Measurements from ENCODE around the gene EPS8L2. TPM values are rescaled to one million over a fixed set of nuclear protein-coding genes. Genes with fewer than 3 reads are reported as not detected.
A peak's percentile ranks its signal among the peaks of the same experiment; 100 is the strongest.

EPS8L2 gene
- total and polyA plus RNA-seq, 2 of the 13 experiments (the other 11 are each of a cell fraction or from before 2014, with no cell fraction given): 89.3 to 416 TPM

- Histone ChIP-seq H3K27ac (ENCODE audit: extremely low read length, insufficient read depth, low read length) (no peak overlapping the region), H3K27me3 (ENCODE audit: control insufficient read depth in 1 of 2, insufficient read depth in 2 of 2, low read length in 2 of 2) (no peaks in the 10 kb centered on the region), H3K4me2 (ENCODE audit: low read depth, low read length) (no peak overlapping the region), H3K79me2 (ENCODE audit: insufficient read depth, low read length) (peaks cover 31% of the 10 kb centered on the region), H3K9ac (ENCODE audit: insufficient read depth, low read depth, low read length) (no peak overlapping the region), H3K4me1 (ENCODE audit: insufficient read depth, low read length) (peaks cover 29% of the 10 kb centered on the region), H3K4me3 (replicated peaks in 1 of 3; ENCODE audit: insufficient read depth in 1 of 3, low read depth in 2 of 3, low read length in 3 of 3) (no peak overlapping the region), H2AFZ (ENCODE audit: low read length) (no peak overlapping the region), H3K9me3 (ENCODE audit: low read length) (no peaks in the 10 kb centered on the region), H4K20me1 (ENCODE audit: insufficient read depth, low read length) (peaks cover 5% of the 10 kb centered on the region; the same call in 1 of the 2 replicates), H3K36me3 (replicated peaks in 1 of 2; ENCODE audit: control insufficient read depth in 1 of 2, insufficient read depth in 2 of 2, low read length in 2 of 2) (no peaks in the 10 kb centered on the region)
- ChIA-PET POLR2A (interaction anchor here (1.1 kb wide), 1 partner anchor 31 kb away, joined by 3 read pairs; no protein-coding TSS in a partner anchor), CTCF (ENCODE audit: low intra/inter-chr PET ratio, low total read pairs) (no interaction called here)
- WGBS (ENCODE audit: low lambda C conversion rate): 39% methylated on average over 1 of the region's 1 CpG
- intact Hi-C loops (cut with micrococcal nuclease; ENCODE audit: unreplicated experiment) (no loop called here), in situ Hi-C loops (cut with HindIII; ENCODE audit: extremely low pct_ligation_motif_present, low pct_unique_long_range_greater_than_20kb) (no loop called here)
- TF ChIP-seq CBX5 (CRISPR knock-in tag; IDR thresholded peaks at IDR 0.05; ENCODE audit: borderline replicate concordance) (no peak), FOXP1 (IDR thresholded peaks at IDR 0.05) (no peak), FOXP1 (CRISPR knock-in tag; IDR thresholded peaks at IDR 0.05) (no peak), THAP11 (CRISPR knock-in tag; IDR thresholded peaks at IDR 0.05) (no peak)
- no peak for ATAC-seq
- FAIRE-seq: no peak
- TSS peak; percentile 74 for BruUV-seq (replicated peaks)
- no peak for DNase-seq (ENCODE audit: low spot score)
These were observed 39.4 kb downstream of the EPS8L2 start for GRCh38 chr11:745428-745827.

GRCh38 chr11:746289-747157 is 40.5 kb downstream of the EPS8L2 start:
- DNase-seq (ENCODE audit: low spot score) (no peak), FAIRE-seq (no peak), ATAC-seq (peak; percentile 49)
- H3K79me2 ChIP-seq (ENCODE audit: insufficient read depth, low read length): peaks cover 39% of the 10 kb centered on the region
- no peaks in the 10 kb centered on the region for H3K36me3 ChIP-seq (replicated peaks in 1 of 2; ENCODE audit: control insufficient read depth in 1 of 2, insufficient read depth in 2 of 2, low read length in 2 of 2)
- H3K4me2 ChIP-seq (ENCODE audit: low read depth, low read length): peak overlapping the region; percentile 82
- TSS peak; percentile 52 for BruUV-seq (replicated peaks)
- peak overlapping the region; percentile 80 to 95 (median 85) for H3K4me3 ChIP-seq (replicated peaks in 1 of 3; ENCODE audit: insufficient read depth in 1 of 3, low read depth in 2 of 3, low read length in 3 of 3)
- H2AFZ ChIP-seq (ENCODE audit: low read length): no peak overlapping the region
- H3K27ac ChIP-seq (ENCODE audit: extremely low read length, insufficient read depth, low read length): peak overlapping the region; percentile 65
- H3K9me3 ChIP-seq (ENCODE audit: low read length): no peaks in the 10 kb centered on the region
- H3K9ac ChIP-seq (ENCODE audit: insufficient read depth, low read depth, low read length): peak overlapping the region; percentile 88
- in situ Hi-C loops (cut with HindIII; ENCODE audit: extremely low pct_ligation_motif_present, low pct_unique_long_range_greater_than_20kb): no loop called here
- no peaks in the 10 kb centered on the region for H3K27me3 ChIP-seq (ENCODE audit: control insufficient read depth in 1 of 2, insufficient read depth in 2 of 2, low read length in 2 of 2)
- WGBS (ENCODE audit: low lambda C conversion rate): 33% methylated on average over 21 of the region's 46 CpGs
- CTCF ChIA-PET (ENCODE audit: low intra/inter-chr PET ratio, low total read pairs): interaction anchor here (1.9 kb wide), 1 partner anchor 18 kb away, joined by 7 read pairs; no protein-coding TSS in a partner anchor
- peaks cover 5% of the 10 kb centered on the region; the same call in 1 of the 2 replicates for H4K20me1 ChIP-seq (ENCODE audit: insufficient read depth, low read length)
- intact Hi-C loops (cut with micrococcal nuclease; ENCODE audit: unreplicated experiment): no loop called here
- peaks cover 37% of the 10 kb centered on the region for H3K4me1 ChIP-seq (ENCODE audit: insufficient read depth, low read length)
- POLR2A ChIA-PET: interaction anchor here (0.5 to 3.6 kb wide), 11 partner anchors 9 to 186 kb away, joined by 3 to 33 read pairs (median 4); partner anchors contain the start of genes EPS8L2, GATD1, LMNTD2 and RPLP2
- TF ChIP-seq ZNF256 (CRISPR knock-in tag; conservative IDR thresholded peaks at IDR 0.05): 0 out of 2 replicates have a peak, but pooled peaks have one; percentile 17
- 0 out of 2 replicates have a peak, but pooled peaks have one; percentile 27 for TF ChIP-seq ZNF251 (CRISPR knock-in tag; IDR thresholded peaks at IDR 0.05)
- TF ChIP-seq SATB2 (CRISPR knock-in tag; IDR thresholded peaks at IDR 0.05): 0 out of 2 replicates have a peak, but pooled peaks have one; percentile 70
- 0 out of 2 replicates have a peak, but pooled peaks have one; percentile 43 for TF ChIP-seq ISX (CRISPR knock-in tag; conservative IDR thresholded peaks at IDR 0.05)
- no peak for TF ChIP-seq SKI (IDR thresholded peaks at IDR 0.05; ENCODE audit: partially characterized antibody)
- no peak for TF ChIP-seq ONECUT2 (CRISPR knock-in tag; IDR thresholded peaks at IDR 0.05)
- peak; percentile 66; the same call in 1 of the 2 replicates for TF ChIP-seq YEATS4 (CRISPR knock-in tag; IDR thresholded peaks at IDR 0.05; ENCODE audit: borderline replicate concordance)
- 0 out of 2 replicates have a peak, but pooled peaks have one; percentile 12 for TF ChIP-seq ZNF235 (CRISPR knock-in tag; IDR thresholded peaks at IDR 0.05; ENCODE audit: borderline replicate concordance)
- no peak for TF ChIP-seq PRMT3 (CRISPR knock-in tag; IDR thresholded peaks at IDR 0.05; ENCODE audit: borderline replicate concordance, low read depth)
- TF ChIP-seq ZNF230 (CRISPR knock-in tag; IDR thresholded peaks at IDR 0.05): 0 out of 2 replicates have a peak, but pooled peaks have one; percentile 77
- 0 out of 2 replicates have a peak, but pooled peaks have one; percentile 44 for TF ChIP-seq ZNF367 (CRISPR knock-in tag; IDR thresholded peaks at IDR 0.05; ENCODE audit: borderline replicate concordance)

All from HepG2 (cell line).